Measurements from ENCODE around the gene VASH2. TPM values are rescaled to one million over a fixed set of nuclear protein-coding genes. Genes with fewer than 3 reads are reported as not detected.

The VASH2 gene
- total and polyA plus RNA-seq, 2 of the 8 experiments (the other 6 are each of a cell fraction or from before 2014, with no cell fraction given): 44.0 to 187 TPM

- peak; percentile 97 for FAIRE-seq
- TF ChIP-seq MAX (IDR thresholded peaks at IDR 0.05) (0 out of 2 replicates have a peak, but pooled peaks have one; percentile 22), NANOG (IDR thresholded peaks at IDR 0.05; ENCODE audit: insufficient read depth, low read depth, low read length, poor library complexity, severe bottlenecking) (no peak), CBX8 (IDR thresholded peaks at IDR 0.05; ENCODE audit: borderline replicate concordance, low read depth, low read length) (no peak), SP4 (IDR thresholded peaks at IDR 0.05; ENCODE audit: low read length) (0 out of 2 replicates have a peak, but pooled peaks have one; percentile 46), CREB1 (IDR thresholded peaks at IDR 0.05) (peak; percentile 80), CBX5 (IDR thresholded peaks at IDR 0.05; ENCODE audit: low read depth, low read length) (no peak), CEBPB (IDR thresholded peaks at IDR 0.05; ENCODE audit: low read depth, low read length) (peak; percentile 88), CTCF (IDR thresholded peaks at IDR 0.05; ENCODE audit: control extremely low read depth in 1 of 3, insufficient read depth in 1 of 3, low read depth in 1 of 3, low read length in 3 of 3) (peak; percentile 54 to 96 (median 65)), SUZ12 (IDR thresholded peaks at IDR 0.05; ENCODE audit: low read length) (no peak)
Observed at GRCh38 chr1:212967801-212968200, 17.5 kb downstream of the VASH2 start.

More at GRCh38 chr1:212967801-212968200, 17.5 kb downstream of the VASH2 start:
- H2AFZ ChIP-seq (ENCODE audit: low read length): no peak overlapping the region
- ChIA-PET CTCF (ENCODE audit: partially characterized antibody) (interaction anchor here (0.6 to 4.8 kb wide), 38 partner anchors 9 to 1303 kb away, joined by 3 to 64 read pairs (median 4); partner anchors contain the start of genes RPS6KC1 and VASH2), POLR2A (ENCODE audit: partially characterized antibody) (interaction anchor here (0.7 to 12.7 kb wide), 26 partner anchors 9 to 359 kb away, joined by 3 to 240 read pairs (median 6); partner anchors contain the start of genes ATF3, FLVCR1 and VASH2)
- no peak overlapping the region for H2BK12ac ChIP-seq (ENCODE audit: low read depth, low read length)
- H2BK15ac ChIP-seq (ENCODE audit: low read length): no peak overlapping the region
- no peak overlapping the region for H4K5ac ChIP-seq (ENCODE audit: insufficient read length, low read depth, low read length)
- H2BK20ac ChIP-seq (ENCODE audit: low read length): no peak overlapping the region
- H3K27me3 ChIP-seq (replicated peaks in 1 of 4; ENCODE audit: control insufficient read depth in 3 of 4, extremely low read depth in 1 of 4, insufficient read depth in 3 of 4, low read length in 3 of 4): no peaks in the 10 kb centered on the region
- no peaks in the 10 kb centered on the region for H3K79me2 ChIP-seq (ENCODE audit: control insufficient read depth in 1 of 2, insufficient read depth in 2 of 2, low read length in 2 of 2)
- no peak overlapping the region for H3K4me3 ChIP-seq (ENCODE audit: extremely low read depth in 1 of 4, insufficient read depth in 2 of 4, low read depth in 3 of 4, low read length in 4 of 4)
- H3K23ac ChIP-seq (ENCODE audit: insufficient read length): no peak overlapping the region
- peak in 1 of 2 experiments; percentile 61 for DNase-seq (ENCODE audit: low read depth in 1 of 2, low spot score in 2 of 2)
- peaks cover 1 to 2% of the 10 kb centered on the region in 2 experiments for H4K20me1 ChIP-seq (replicated peaks in 1 of 2; ENCODE audit: control insufficient read depth in 1 of 2, insufficient read depth in 2 of 2, low read length in 2 of 2)
- WGBS, 2 experiments (ENCODE audit: extremely low coverage in 1 of 2, insufficient coverage in 1 of 2, insufficient read length in 1 of 2, insufficient replicate concordance in 2 of 2, low coverage in 1 of 2, low lambda C conversion rate in 2 of 2, missing lambda C conversion rate in 1 of 2): 81% methylated on average over 8 of the region's 8 CpGs; no CpG with 5 or more reads in 1 of the 2 experiments
- no peaks in the 10 kb centered on the region for H3K9me3 ChIP-seq (ENCODE audit: insufficient read depth in 2 of 2, low read depth in 1 of 2, low read length in 1 of 2)
- H4K8ac ChIP-seq (ENCODE audit: extremely low read depth, insufficient read depth, low read length): no peak overlapping the region
- no peak overlapping the region for H3K14ac ChIP-seq (ENCODE audit: insufficient read length)
- no peak overlapping the region for H3K9ac ChIP-seq (replicated peaks in 1 of 4; ENCODE audit: extremely low read depth in 1 of 4, low read depth in 3 of 4, low read length in 3 of 4)
- H3K23me2 ChIP-seq (ENCODE audit: low read depth, low read length): no peaks in the 10 kb centered on the region
- H3K56ac ChIP-seq (replicated peaks; ENCODE audit: insufficient read length, low read depth, low read length): no peak overlapping the region
- H3K4me1 ChIP-seq (replicated peaks in 1 of 4; ENCODE audit: control insufficient read depth in 3 of 4, insufficient read depth in 4 of 4, low read length in 3 of 4): peaks cover 0 to 20% (median 8%) of the 10 kb centered on the region in 4 experiments; a peak in 5 of 7 replicates
- no peak overlapping the region for H2BK120ac ChIP-seq (replicated peaks; ENCODE audit: low read depth, low read length)
- H3K36me3 ChIP-seq (ENCODE audit: control insufficient read depth in 2 of 4, insufficient read depth in 4 of 4, low read length in 3 of 4): peaks cover 36 to 95% (median 76%) of the 10 kb centered on the region in 4 experiments
- no peak overlapping the region; the same call in 1 of the 2 replicates for H2BK5ac ChIP-seq (ENCODE audit: low read depth, low read length)
- peak overlapping the region in 1 of 2 experiments; percentile 12; a peak in 1 of 4 replicates for H3K4me2 ChIP-seq (ENCODE audit: insufficient read depth in 1 of 2, low read depth in 2 of 2, low read length in 2 of 2)
- H3K79me1 ChIP-seq (ENCODE audit: low read depth, low read length): no peaks in the 10 kb centered on the region
- H3K27ac ChIP-seq (ENCODE audit: low read depth, low read length): peak overlapping the region; percentile 20
- H3K4ac ChIP-seq (replicated peaks; ENCODE audit: insufficient read length, low read depth, low read length): no peak overlapping the region
- H2AK5ac ChIP-seq (ENCODE audit: low read depth, low read length): no peak overlapping the region
- H3K18ac ChIP-seq (ENCODE audit: extremely low read depth, low read length): no peak overlapping the region
- H4K91ac ChIP-seq (replicated peaks; ENCODE audit: insufficient read length, low read length): no peak overlapping the region
